GM18907 (cell line): Measurements from ENCODE around the gene KYNU.
"Not testable (repeated sequence)": the region's sequence is repeated elsewhere in the genome, so short reads cannot be mapped to it uniquely, and the experiment has no call there.

Experiments
- ATAC-seq: cut with Tn5 transposase; IDR thresholded peaks from one replicate; pipeline ENCODE4 v1.9.1; 2021; ENCODE audit warnings: mild to moderate bottlenecking, moderate library complexity; ENCODE audit not compliant: unreplicated experiment

The KYNU gene

GRCh38 chr2:142914507-142915313 is 37.2 kb downstream of the KYNU start:
- peak; percentile 99 for ATAC-seq

DNA sequence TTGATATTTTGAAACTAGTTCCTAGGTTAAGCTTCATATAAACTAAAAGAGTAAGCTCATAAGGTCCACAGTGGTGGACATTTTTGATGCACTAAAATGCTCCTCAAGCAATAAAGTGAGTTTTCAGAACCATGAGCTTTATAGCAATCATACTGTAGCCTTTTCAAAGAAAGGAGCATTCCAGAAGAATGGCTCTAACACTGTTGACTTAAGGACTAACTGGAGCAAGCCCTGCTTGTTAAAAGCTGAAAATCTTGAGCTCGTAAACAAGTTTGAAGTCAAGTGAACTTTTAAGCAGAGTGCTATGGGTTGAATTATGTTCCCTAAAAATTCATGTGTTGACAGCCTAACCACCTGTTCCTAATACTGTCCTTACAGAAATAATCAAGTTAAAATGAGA is 38.0 kb downstream of the KYNU start:
- ATAC-seq = no peak

DNA sequence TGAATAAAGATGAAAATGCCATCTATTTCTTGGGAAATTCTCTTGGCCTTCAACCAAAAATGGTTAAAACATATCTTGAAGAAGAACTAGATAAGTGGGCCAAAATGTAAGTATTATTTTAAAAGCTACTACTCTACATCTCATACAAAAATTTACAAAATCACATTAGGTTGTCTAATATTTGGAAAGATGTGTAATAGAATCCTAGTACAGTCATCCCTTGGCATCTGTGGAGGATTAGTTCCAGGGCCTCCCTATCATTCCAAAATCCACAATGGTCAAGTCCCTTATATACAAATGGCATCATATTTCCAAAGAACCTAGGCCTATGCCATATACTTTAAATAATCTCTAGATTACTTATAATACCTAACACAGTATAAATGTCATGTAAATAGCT is 41.2 kb downstream of the KYNU start:
- ATAC-seq = no peak

DNA sequence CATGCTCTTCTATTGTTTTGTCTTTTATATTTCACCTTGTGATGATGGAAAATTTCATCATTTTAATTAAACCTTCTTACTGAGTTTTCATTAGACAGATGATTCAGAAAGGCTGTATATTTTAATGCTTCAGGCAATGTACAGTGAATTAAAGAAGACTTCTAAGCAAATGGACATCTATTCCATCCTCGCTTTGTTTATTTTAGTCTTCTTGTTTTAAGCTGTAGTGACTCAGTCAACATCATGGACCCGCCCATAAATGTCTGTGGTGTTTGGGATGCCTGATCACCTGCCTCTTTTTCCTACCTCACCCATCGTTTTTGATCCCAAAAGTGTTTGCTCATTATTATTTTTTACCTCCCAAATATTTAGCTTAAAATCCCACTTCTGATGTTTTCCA is 43.1 kb downstream of the KYNU start:
- ATAC-seq = no peak

DNA sequence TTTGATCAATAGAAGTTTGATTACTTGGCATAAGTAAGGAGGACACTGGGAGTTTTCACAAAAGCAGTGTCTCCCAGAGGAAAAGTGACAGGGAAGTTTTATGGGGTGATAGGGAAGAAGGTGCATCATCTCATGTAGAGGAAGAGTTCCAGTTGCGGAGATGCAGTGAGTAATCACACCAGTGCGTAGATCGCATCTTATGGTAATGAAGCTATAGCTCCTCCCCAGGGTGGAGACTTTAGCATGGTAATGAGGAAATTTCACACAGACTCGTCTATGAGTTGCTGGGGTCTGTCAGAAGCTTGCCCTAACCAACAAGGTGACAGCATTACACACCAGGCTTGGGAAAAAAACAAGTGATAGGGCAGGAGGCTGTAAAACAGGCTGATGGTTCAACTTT is 49.0 kb downstream of the KYNU start:
- ATAC-seq = no peak

DNA sequence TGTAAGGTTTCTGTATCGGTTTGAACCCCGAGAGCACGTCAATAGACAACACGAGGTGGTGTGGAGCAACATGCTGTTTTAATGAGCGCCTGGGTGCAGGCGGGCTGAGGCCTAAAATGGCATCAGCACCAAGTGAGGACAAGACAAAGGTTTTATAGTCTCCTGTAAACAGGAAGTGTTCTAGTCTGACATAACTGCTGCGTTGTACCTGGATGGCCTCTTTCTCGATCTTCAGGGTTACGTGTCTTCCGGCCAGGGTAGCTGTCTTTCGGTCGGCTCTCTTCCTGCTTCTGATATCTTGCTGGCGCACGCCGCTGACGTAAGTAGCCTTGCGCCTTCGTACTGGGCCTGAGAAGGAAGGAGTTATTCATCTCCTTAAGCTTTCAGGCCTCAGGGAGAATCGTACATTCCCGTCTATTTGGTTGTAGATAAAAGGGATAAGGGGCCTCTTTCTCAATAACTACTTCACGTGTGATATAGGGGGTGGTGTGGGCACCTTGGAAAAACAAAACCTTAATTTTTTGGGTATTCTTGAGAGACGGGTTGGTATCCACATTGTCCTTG is 53.5 kb downstream of the KYNU start:
- no peak for ATAC-seq

GRCh38 chr2:142933916-142934315 is 56.5 kb downstream of the KYNU start:
- ATAC-seq = no peak

DNA sequence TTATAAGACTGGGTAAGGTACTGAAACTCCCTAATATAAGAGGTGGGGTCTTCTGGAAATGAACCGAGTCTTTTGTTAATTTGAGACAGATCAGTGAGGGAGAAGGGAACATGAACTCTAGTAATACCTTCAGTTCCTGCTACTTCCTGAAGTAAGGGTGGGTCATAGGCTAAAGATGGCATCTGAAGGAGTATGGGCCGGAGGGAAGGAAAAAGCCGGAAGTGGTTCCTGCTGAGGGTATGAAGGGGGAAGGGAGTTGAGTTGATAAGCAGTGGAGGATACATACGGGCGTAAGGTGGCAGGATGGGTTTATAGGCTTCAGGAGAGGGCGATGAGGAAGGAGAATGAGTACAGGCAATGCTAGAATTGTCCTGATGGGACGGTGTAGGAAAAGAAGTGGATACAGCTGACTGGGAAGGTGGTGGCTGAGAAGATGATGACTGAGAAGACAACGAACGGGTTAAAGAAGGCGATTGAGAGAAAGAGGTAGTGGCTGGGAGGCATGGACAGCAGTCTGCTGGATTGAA is 58.2 kb downstream of the KYNU start:
- ATAC-seq = no peak

DNA sequence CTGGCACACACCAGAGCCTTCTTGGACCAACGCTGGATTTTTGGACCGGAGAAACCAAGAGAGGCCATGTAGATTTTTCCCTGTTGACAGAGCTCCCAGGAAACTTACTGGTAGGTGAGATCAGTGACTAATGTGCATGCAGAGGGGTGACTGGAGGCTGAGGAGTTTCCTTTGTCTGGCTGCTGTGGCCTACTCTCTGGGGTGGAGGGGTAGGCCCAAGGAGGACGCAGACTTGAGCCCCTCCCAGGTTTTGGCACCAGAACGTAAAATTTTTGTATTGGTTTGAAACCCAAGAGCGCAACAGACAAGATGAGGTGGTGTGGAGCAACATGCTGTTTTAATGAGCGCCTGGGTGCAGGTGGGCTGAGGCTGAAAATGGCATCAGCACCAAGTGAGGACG is 59.2 kb downstream of the KYNU start:
- no peak for ATAC-seq

DNA sequence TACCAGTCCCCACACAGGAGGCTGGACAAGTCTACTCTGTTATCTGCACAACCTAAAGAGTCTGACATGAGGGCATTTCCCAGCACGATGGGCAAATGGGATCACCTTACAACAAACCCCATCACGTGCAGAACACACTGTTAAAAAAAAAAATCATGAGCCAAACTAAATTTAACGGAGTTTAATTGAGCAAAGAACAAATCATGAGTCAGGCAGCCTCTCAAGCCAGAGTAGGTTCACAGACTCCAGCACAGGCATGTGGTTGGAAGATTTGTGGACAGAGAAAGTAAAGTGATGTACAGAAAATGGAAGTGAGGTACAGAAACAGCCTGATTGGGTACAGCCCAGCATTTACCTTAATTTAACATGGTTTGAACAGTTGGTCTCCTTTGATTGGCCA is 59.9 kb downstream of the KYNU start:
- no peak for ATAC-seq

DNA sequence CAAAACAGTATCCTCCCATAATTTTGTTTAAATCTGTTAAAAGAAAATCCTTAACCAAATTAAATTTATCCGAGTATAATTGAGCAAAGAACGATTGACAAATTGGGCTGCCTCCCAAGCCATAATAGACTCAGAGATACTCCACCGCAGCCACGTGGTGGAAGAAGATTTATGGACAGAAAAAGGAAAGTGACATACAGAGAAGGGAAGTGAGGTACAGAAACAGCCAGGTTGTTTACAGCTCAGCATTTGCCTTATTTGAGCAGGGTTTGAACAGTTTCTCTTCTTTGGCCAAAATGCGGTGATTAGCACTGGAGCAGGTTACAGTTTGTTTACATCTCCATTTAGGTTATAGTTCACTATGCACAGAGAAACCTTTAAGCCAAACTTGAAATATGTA is 60.8 kb downstream of the KYNU start:
- no peak for ATAC-seq

DNA sequence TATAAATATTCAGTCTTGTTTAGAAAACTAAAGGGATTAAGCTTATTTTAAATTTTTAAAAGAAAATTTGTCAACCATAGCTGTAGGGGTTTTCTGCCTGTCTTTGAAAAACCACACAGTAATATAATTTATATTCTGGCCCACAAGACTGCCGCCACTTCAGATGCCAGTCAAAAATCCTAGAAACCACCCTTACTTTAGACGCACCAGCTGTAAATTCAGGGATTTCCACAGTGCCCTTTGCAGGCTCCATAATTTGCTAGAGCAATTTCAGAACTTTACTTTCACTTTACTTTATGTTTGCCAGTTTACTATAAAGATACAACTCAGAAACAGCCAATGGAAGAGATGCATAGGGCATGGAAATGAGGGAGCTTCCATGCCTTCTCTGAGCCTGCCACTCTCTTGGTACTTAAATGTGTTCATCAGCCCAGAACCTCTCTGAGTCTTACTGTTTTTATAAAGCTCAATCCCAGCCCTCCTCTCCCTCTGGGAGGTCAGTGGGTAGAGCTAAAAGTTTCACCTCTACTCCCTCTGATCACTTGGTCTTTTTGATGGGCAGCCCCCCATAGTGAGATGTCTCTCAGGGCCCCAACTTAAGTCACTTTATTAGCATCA is 63.3 kb downstream of the KYNU start:
- ATAC-seq = peak; percentile 50

DNA sequence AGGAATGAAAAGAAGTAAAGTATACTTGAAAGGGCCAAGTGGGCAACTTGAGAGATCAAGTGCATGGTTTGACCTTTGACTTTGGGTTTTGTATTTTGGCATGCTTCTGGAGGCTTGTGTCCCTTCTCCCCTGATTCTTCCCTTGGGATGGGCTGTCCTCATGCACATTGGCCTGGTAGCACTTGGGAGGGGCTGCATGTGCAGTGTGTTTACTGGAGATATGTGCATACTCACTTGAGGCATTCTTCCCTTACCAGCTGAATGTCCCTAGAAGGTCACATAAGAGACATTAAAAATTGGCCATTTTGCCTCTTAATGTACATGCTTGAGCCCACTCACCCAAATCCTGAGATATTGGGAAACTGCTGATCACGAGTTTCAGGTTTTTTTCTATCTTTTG is 65.2 kb downstream of the KYNU start:
- ATAC-seq = no peak

GRCh38 chr2:142944264-142944663 is 66.8 kb downstream of the KYNU start:
- no peak for ATAC-seq

DNA sequence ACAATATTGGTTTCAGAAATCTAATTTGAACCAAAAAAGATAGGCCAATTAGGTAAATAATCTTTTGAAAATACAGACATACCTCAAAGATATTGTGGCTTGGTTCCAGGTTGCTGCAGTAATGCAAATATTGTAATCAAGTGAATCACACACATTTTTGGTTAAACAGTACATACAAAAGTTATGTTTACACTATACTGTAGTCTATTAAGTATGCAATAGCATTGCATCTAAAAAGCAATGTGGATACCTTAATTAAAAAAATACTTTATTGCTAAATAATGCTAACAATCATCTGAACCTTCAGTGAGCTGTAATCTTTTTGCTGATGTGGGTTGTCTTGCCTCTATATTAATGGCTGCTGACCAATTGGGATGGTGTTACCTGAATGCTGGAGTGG is 67.3 kb downstream of the KYNU start:
- no peak for ATAC-seq

DNA sequence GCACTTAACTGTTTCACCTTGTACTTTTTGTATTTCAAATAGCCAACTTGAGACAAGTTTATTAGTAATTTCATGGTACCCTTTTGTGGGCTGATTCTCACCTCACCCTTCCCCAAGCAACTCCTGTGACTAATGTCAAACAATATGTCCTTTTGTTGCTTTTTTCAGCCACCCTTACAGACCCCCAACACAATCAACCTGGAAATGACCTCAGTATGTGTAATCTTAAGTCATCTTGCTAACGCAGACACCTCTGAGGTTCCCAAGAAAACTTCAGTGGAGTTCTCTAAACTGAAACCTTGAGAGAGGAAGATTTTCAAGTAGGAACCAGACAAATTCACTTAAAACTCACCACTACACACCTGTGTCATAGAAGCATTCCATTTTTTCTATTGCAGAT is 69.5 kb downstream of the KYNU start:
- no peak for ATAC-seq

- ATAC-seq = not testable (repeated sequence)
These were observed 71.3 kb downstream of the KYNU start for GRCh38 chr2:142948723-142949122.

DNA sequence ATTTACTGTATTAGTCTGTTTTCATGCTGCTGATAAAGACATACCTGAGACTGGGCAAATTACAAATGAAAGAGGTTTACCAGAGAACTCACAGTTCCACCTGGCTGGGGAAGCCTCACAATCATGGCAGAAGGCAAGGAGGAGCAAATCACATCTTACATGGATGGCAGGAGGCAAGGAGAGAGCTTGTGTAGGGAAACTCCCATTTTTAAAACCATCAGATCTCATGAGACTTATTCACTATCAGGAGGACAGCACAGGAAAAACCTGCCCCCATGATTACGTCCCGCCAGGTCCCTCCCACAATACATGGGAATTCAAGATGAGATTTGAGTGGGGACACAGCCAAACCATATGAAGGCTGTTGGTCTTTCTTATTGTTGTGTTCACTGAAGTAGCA is 72.9 kb downstream of the KYNU start:
- not testable (repeated sequence) for ATAC-seq

DNA sequence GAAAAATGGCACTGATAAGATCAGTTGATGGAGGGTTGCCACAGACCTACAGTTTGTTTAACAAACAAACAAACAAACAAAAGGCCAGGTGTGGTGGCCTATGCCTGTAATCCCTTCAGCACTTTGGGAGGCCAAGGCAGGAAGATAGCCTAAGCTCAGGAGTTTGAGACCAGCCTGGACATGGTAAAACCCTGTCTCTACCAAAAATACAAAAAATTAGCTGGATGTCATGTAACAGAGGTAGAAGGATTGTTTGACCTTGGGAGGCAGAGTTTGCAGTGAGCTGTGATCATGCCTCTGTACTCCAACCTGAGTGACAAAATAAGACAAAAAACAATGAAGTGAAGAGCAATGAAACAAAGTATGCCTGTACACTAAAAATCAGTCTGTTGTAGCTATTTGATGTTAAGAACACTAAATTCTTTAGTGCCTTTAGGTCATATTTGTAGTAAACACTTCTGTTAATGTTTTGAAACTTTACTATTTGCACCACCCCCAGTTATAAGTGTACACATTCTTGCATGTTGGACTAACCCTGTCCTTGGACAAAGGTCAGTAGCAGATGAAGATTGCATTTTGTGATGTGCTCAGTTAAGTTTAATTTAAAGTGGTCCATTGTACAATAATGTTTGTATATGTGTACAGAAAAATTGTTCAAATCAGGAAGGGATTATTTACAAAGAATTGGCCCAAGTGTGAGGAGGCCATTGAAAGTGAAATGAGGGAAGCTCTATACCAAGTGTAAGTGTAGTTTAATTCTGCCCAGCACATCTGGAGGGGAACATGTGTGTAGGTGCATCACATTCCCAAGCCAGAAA is 73.9 kb downstream of the KYNU start:
- ATAC-seq = no peak

DNA sequence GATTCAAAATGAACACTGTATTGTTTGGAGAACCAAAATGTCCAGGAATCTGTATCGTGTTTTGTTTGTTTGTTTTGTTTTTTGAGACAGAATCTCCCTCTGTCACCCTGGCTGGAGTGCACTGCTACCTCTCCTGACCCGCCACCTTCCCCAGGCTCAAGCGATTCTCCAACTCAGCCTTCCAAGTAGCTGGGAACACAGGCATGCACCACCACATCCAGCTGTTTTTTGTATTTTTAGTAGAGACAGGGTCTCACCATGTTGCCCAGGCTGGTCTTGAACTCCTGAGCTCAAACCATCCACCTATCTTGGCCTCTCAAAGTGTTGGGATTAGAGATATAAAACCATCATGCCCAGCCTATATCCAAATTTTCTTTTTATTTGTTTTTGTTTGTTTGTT is 74.6 kb downstream of the KYNU start:
- ATAC-seq = no peak

DNA sequence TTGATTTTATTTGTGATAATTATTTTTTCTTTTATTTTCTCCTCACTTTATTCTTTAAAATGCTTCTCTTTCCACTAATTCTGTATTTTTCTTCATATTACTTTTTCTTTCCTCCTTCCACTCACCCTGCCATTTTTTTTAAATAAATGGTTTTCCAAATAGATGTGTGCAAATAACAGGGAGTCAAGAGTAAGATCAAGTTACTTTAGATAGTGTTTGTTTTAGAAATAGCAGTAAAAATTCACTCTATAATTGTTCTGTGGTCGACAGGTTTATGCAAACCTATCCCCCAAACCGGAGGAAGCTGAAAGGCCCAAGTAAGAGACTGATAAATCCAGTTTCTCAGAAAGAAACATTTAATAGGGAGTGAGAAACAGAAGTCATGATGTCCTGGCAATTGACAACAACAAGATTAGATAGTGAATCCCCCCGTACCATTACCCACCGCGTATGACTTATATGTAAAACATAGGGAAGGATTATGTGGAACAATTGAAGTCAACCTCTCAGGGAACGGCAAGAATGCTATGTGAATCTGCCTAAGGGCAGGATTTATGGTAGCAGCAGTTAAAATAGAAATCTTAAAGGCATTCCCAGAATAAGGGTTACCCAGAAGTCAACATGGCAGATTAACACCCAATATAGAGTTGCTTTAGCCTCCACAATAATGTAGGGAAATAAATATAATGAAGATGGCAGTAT is 75.5 kb downstream of the KYNU start:
- no peak for ATAC-seq
